ENCODE measurements around the gene CALY.

CALY gene, protein sequence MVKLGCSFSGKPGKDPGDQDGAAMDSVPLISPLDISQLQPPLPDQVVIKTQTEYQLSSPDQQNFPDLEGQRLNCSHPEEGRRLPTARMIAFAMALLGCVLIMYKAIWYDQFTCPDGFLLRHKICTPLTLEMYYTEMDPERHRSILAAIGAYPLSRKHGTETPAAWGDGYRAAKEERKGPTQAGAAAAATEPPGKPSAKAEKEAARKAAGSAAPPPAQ

GRCh38 chr10:133336577-133337369, at the start of gene CALY:
CALY (minus strand) TSS chr10:133336896; CDS start chr10:133328989, 7,907 bp downstream.
- Histone ChIP-seq H3K9ac (ENCODE audit: low read length in 5 of 5) (no peak within 1 kb of the TSS), H3K36me3 (ENCODE audit: control insufficient read depth in 5 of 5, insufficient read depth in 5 of 5, low read length in 5 of 5) (no peaks in the 10 kb centered on the region), H3K4me3 (ENCODE audit: low read depth in 1 of 5, low read length in 5 of 5) (peak within 1 kb of the TSS in 1 of 5 donors; percentile 52), H3K9me3 (ENCODE audit: control insufficient read depth in 5 of 5, low read length in 5 of 5) (no peaks in the 10 kb centered on the region), H3K27ac (ENCODE audit: low read depth, low read length) (no peak within 1 kb of the TSS), H3K4me1 (ENCODE audit: control insufficient read depth in 5 of 5, insufficient read depth in 5 of 5, low read length in 5 of 5) (peaks cover 0 to 25% (median 13%) of the 10 kb centered on the region in 5 donors), H3K27me3 (ENCODE audit: control insufficient read depth in 5 of 5, insufficient read depth in 4 of 5, low read length in 5 of 5) (peaks cover 29 to 76% (median 51%) of the 10 kb centered on the region in 5 donors)

GRCh38 chr10:133385214-133385613, 48.5 kb upstream of the CALY start:
- H3K27me3 ChIP-seq (ENCODE audit: control insufficient read depth in 5 of 5, insufficient read depth in 4 of 5, low read length in 5 of 5) = no peaks in the 10 kb centered on the region
- peaks cover 0 to 29% (median 3%) of the 10 kb centered on the region in 5 donors for H3K36me3 ChIP-seq (ENCODE audit: control insufficient read depth in 5 of 5, insufficient read depth in 5 of 5, low read length in 5 of 5)
- no peak overlapping the region for H3K9ac ChIP-seq (ENCODE audit: low read length in 5 of 5)
- peaks cover 0 to 22% (median 2%) of the 10 kb centered on the region in 5 donors for H3K4me1 ChIP-seq (ENCODE audit: control insufficient read depth in 5 of 5, insufficient read depth in 5 of 5, low read length in 5 of 5)
- H3K9me3 ChIP-seq (ENCODE audit: control insufficient read depth in 5 of 5, low read length in 5 of 5) = no peaks in the 10 kb centered on the region
- H3K4me3 ChIP-seq (ENCODE audit: low read depth in 1 of 5, low read length in 5 of 5) = no peak overlapping the region
- H3K27ac ChIP-seq (ENCODE audit: low read depth, low read length) = no peak overlapping the region

DNA sequence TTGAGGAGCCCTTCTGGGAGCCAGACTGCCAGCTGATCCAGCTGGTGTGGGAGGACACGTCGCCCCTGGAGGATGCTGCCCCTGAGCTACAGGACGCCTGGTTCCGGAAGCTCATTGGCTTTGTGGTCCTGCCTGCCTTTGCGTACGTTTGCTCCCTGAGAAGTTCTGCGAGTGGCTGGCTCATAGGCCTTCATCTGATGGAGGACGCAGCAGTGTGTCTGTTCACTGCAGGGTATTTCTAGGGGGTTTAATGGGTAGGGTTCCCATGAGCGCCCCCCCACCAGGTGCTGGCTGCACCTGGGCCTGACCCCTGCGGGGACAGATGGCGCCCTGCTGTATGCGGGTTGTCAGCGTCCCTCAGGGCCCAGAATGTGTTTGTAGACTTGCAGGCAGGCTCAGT, 47.4 kb upstream of the CALY start:
- no peak overlapping the region for H3K27ac ChIP-seq (ENCODE audit: low read depth, low read length)
- peaks cover 0 to 23% (median 10%) of the 10 kb centered on the region in 5 donors for H3K4me1 ChIP-seq (ENCODE audit: control insufficient read depth in 5 of 5, insufficient read depth in 5 of 5, low read length in 5 of 5)
- H3K27me3 ChIP-seq (ENCODE audit: control insufficient read depth in 5 of 5, insufficient read depth in 4 of 5, low read length in 5 of 5) = no peaks in the 10 kb centered on the region
- peaks cover 0 to 25% (median 3%) of the 10 kb centered on the region in 5 donors for H3K36me3 ChIP-seq (ENCODE audit: control insufficient read depth in 5 of 5, insufficient read depth in 5 of 5, low read length in 5 of 5)
- no peaks in the 10 kb centered on the region for H3K9me3 ChIP-seq (ENCODE audit: control insufficient read depth in 5 of 5, low read length in 5 of 5)
- no peak overlapping the region for H3K9ac ChIP-seq (ENCODE audit: low read length in 5 of 5)
- no peak overlapping the region for H3K4me3 ChIP-seq (ENCODE audit: low read depth in 1 of 5, low read length in 5 of 5)

DNA sequence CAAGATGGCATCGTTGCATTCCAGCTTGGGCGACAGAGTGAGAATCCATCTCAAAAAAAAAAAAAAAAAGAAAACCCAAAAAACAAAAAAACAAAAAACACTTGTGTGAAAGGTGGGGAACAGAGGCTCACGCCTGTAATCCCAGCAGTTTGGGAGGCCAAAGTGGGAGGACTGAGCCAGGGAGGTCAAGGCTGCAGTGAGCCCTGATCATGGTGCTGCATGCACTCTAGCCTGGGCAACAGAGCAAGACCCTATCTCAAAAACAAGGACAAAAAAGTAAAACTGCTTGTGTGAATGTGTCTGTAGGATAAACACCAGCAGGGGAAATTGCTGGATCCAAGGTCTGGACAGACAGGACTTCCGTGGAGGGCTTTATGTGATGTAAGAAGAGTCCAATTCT, 46.9 kb upstream of the CALY start:
- Histone ChIP-seq H3K9ac (ENCODE audit: low read length in 5 of 5) (no peak overlapping the region), H3K27me3 (ENCODE audit: control insufficient read depth in 5 of 5, insufficient read depth in 4 of 5, low read length in 5 of 5) (no peaks in the 10 kb centered on the region), H3K27ac (ENCODE audit: low read depth, low read length) (no peak overlapping the region), H3K4me1 (ENCODE audit: control insufficient read depth in 5 of 5, insufficient read depth in 5 of 5, low read length in 5 of 5) (peaks cover 0 to 22% (median 8%) of the 10 kb centered on the region in 5 donors), H3K4me3 (ENCODE audit: low read depth in 1 of 5, low read length in 5 of 5) (no peak overlapping the region), H3K9me3 (ENCODE audit: control insufficient read depth in 5 of 5, low read length in 5 of 5) (no peaks in the 10 kb centered on the region), H3K36me3 (ENCODE audit: control insufficient read depth in 5 of 5, insufficient read depth in 5 of 5, low read length in 5 of 5) (peaks cover 0 to 22% (median 3%) of the 10 kb centered on the region in 5 donors)

GRCh38 chr10:133381036-133381435, 44.3 kb upstream of the CALY start:
- Histone ChIP-seq H3K27ac (ENCODE audit: low read depth, low read length) (no peak overlapping the region), H3K9ac (ENCODE audit: low read length in 5 of 5) (no peak overlapping the region), H3K27me3 (ENCODE audit: control insufficient read depth in 5 of 5, insufficient read depth in 4 of 5, low read length in 5 of 5) (no peaks in the 10 kb centered on the region), H3K9me3 (ENCODE audit: control insufficient read depth in 5 of 5, low read length in 5 of 5) (no peaks in the 10 kb centered on the region), H3K36me3 (ENCODE audit: control insufficient read depth in 5 of 5, insufficient read depth in 5 of 5, low read length in 5 of 5) (peaks cover 0 to 19% (median 3%) of the 10 kb centered on the region in 5 donors), H3K4me1 (ENCODE audit: control insufficient read depth in 5 of 5, insufficient read depth in 5 of 5, low read length in 5 of 5) (peaks cover 0 to 33% (median 19%) of the 10 kb centered on the region in 5 donors), H3K4me3 (ENCODE audit: low read depth in 1 of 5, low read length in 5 of 5) (no peak overlapping the region)

GRCh38 chr10:133379801-133380666, 43.3 kb upstream of the CALY start:
- Histone ChIP-seq H3K4me1 (ENCODE audit: control insufficient read depth in 5 of 5, insufficient read depth in 5 of 5, low read length in 5 of 5) (peaks cover 0 to 33% (median 19%) of the 10 kb centered on the region in 5 donors), H3K4me3 (ENCODE audit: low read depth in 1 of 5, low read length in 5 of 5) (peak overlapping the region in 4 of 5 donors; percentile 57 to 77 (median 70)), H3K27me3 (ENCODE audit: control insufficient read depth in 5 of 5, insufficient read depth in 4 of 5, low read length in 5 of 5) (no peaks in the 10 kb centered on the region), H3K36me3 (ENCODE audit: control insufficient read depth in 5 of 5, insufficient read depth in 5 of 5, low read length in 5 of 5) (peaks cover 0 to 19% (median 3%) of the 10 kb centered on the region in 5 donors), H3K9ac (ENCODE audit: low read length in 5 of 5) (peak overlapping the region in 4 of 5 donors; percentile 56 to 74 (median 69)), H3K9me3 (ENCODE audit: control insufficient read depth in 5 of 5, low read length in 5 of 5) (no peaks in the 10 kb centered on the region), H3K27ac (ENCODE audit: low read depth, low read length) (no peak overlapping the region)

GRCh38 chr10:133379152-133379800, 42.6 kb upstream of the CALY start, which contains the start of gene PAOX:
PAOX (plus strand) TSS chr10:133379262; CDS start chr10:133379317, 55 bp downstream.
- no peaks in the 10 kb centered on the region for H3K27me3 ChIP-seq (ENCODE audit: control insufficient read depth in 5 of 5, insufficient read depth in 4 of 5, low read length in 5 of 5)
- H3K27ac ChIP-seq (ENCODE audit: low read depth, low read length) = no peak within 1 kb of the TSS
- no peaks in the 10 kb centered on the region for H3K9me3 ChIP-seq (ENCODE audit: control insufficient read depth in 5 of 5, low read length in 5 of 5)
- H3K36me3 ChIP-seq (ENCODE audit: control insufficient read depth in 5 of 5, insufficient read depth in 5 of 5, low read length in 5 of 5) = peaks cover 0 to 14% (median 3%) of the 10 kb centered on the region in 5 donors
- H3K4me3 ChIP-seq (ENCODE audit: low read depth in 1 of 5, low read length in 5 of 5) = peak within 1 kb of the TSS; percentile 59 to 97 (median 91)
- H3K4me1 ChIP-seq (ENCODE audit: control insufficient read depth in 5 of 5, insufficient read depth in 5 of 5, low read length in 5 of 5) = peaks cover 0 to 36% (median 20%) of the 10 kb centered on the region in 5 donors
- peak within 1 kb of the TSS in 4 of 5 donors; percentile 74 to 86 (median 82) for H3K9ac ChIP-seq (ENCODE audit: low read length in 5 of 5)

DNA sequence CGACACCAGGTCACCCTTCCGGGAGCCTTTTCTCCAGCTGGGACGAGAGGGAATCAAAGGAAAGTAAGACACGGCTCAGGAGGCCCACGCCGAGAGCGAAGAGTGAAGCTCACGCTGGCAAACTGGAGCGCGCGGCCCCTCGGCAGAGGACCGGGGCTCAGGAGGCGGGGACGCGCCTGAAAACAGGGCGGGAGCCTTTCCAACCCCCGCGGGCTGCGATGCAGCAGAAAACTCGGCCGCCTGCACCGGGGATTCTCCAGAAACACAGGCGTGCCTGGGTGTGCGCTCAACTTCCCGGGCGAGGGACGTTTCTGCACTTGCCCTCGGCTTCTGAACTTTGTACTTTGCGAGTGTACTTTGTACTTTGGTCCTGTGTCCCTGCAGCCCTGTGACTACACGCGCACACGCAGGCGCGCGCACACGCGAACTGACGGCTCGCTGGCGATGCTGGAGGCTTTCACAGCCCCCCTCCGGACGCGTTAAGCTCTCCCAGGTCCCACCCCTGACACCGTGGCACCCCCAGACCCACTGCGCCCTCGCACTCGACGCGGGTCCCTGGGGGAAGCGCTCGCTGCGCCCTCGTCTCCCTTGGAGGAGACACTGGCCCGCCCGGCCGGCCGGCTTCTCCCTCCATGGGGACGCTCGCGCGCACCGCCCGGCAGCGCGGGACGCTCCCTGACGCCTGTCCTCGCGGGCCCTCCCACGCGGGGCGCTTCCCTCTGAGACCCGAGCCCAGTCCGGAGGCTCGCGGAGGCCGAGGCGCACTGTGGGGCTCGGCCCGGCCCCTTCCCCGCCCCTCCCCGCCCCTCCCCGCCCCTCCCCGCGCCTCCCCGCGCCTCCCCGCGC, 41.8 kb upstream of the CALY start:
- Histone ChIP-seq H3K27ac (ENCODE audit: low read depth, low read length) (no peak overlapping the region), H3K4me1 (ENCODE audit: control insufficient read depth in 5 of 5, insufficient read depth in 5 of 5, low read length in 5 of 5) (peaks cover 0 to 41% (median 26%) of the 10 kb centered on the region in 5 donors), H3K9me3 (ENCODE audit: control insufficient read depth in 5 of 5, low read length in 5 of 5) (no peaks in the 10 kb centered on the region), H3K27me3 (ENCODE audit: control insufficient read depth in 5 of 5, insufficient read depth in 4 of 5, low read length in 5 of 5) (no peaks in the 10 kb centered on the region), H3K36me3 (ENCODE audit: control insufficient read depth in 5 of 5, insufficient read depth in 5 of 5, low read length in 5 of 5) (peaks cover 0 to 10% (median 3%) of the 10 kb centered on the region in 5 donors), H3K9ac (ENCODE audit: low read length in 5 of 5) (peak overlapping the region in 4 of 5 donors; percentile 72 to 86 (median 82)), H3K4me3 (ENCODE audit: low read depth in 1 of 5, low read length in 5 of 5) (peak overlapping the region; percentile 59 to 97 (median 91))
